Endothelial cell of umbilical vein (primary cell): Measurements from ENCODE around the gene SYNM. TPM values are rescaled to one million over a fixed set of nuclear protein-coding genes. Genes with fewer than 3 reads are reported as not detected.

Experiments
- BruUV-seq: library from RNA; stranded (reverse); fragments of 400-500 nt; replicated peaks from 2 replicates; lab custom pipeline; 2021; lab: Mats Ljungman, UMichigan
- CTCF ChIA-PET: fragments of 300-600, 350-600 bp; sonication (Branson Sonifier 250); formaldehyde crosslinking; loops from one replicate; lab custom pipeline; 2021; ENCODE audit warnings: antibody characterized with exemption, inconsistent platforms; lab: Charles Lee
- POLR2A ChIA-PET: fragments of 300-600, 350-600 bp; sonication (Branson Sonifier 250); formaldehyde crosslinking; loops from one replicate; lab custom pipeline; 2021; ENCODE audit warnings: antibody characterized with exemption, inconsistent platforms; lab: Charles Lee
- DNase-seq: peaks from one replicate; pipeline ENCODE4 v3.0.0-alpha.2; 2011; ENCODE audit warnings: low read depth, low spot score
- FAIRE-seq: peaks from 2 replicates; lab custom pipeline; 2011; peaks lifted over from hg19 to GRCh38; lab: Jason Lieb, UNC
- H2AFZ ChIP-seq: 2 replicates; pipeline ENCODE4 v1.6.0; 2012; ENCODE audit warnings: low read depth, low read length, control low read depth, inconsistent platforms
- H3K27ac ChIP-seq: 2 replicates; pipeline ENCODE4 v1.5.1; 2011; ENCODE audit warnings: low read depth, mild to moderate bottlenecking, control low read depth, low read length, moderate library complexity; ENCODE audit not compliant: insufficient read depth
- H3K27me3 ChIP-seq, 2 experiments: 2 replicates each; pipeline versions ENCODE4 v1.6.0 to v1.6.1; 2011; ENCODE audit warnings: low read length in 2 of 2, mixed read lengths in 1 of 2; ENCODE audit not compliant: control insufficient read depth in 2 of 2, insufficient read depth in 2 of 2
- H3K36me3 ChIP-seq, 2 experiments: 2 replicates in 1 of 2; 3 replicates in 1 of 2; pipeline ENCODE4 v1.5.1; 2011; ENCODE audit warnings: low read length in 2 of 2, mild to moderate bottlenecking in 1 of 2, moderate library complexity in 1 of 2; ENCODE audit not compliant: control insufficient read depth in 2 of 2, insufficient read depth in 2 of 2; ENCODE audit errors: extremely low read depth in 1 of 2
- H3K4me1 ChIP-seq: 3 replicates; pipeline ENCODE4 v1.5.1; 2011; ENCODE audit warnings: mild to moderate bottlenecking, low read length; ENCODE audit not compliant: control insufficient read depth, insufficient read depth; ENCODE audit errors: extremely low read depth
- H3K4me2 ChIP-seq: 2 replicates; pipeline ENCODE4 v1.6.1; 2011; ENCODE audit warnings: low read length, control low read depth, mixed read lengths; ENCODE audit not compliant: insufficient read depth
- H3K4me3 ChIP-seq, 3 experiments: fragments of 200-600 bp in 1 of 3; sonication (generic), shearing (Covaris generic) in 1 of 3; replicated peaks in 1 of 3; 2 replicates each; pipeline ENCODE4 v1.5.1; 2011 to 2016; ENCODE audit warnings: control low read depth in 3 of 3, low read length in 3 of 3, mild to moderate bottlenecking in 2 of 3, inconsistent platforms in 1 of 3, low read depth in 1 of 3, moderate library complexity in 1 of 3; ENCODE audit not compliant: insufficient read depth in 1 of 3
- H3K79me2 ChIP-seq: 2 replicates; pipeline ENCODE4 v1.6.0; 2012; ENCODE audit warnings: low read length, inconsistent platforms; ENCODE audit not compliant: control insufficient read depth, insufficient read depth
- H3K9ac ChIP-seq: replicated peaks from 2 replicates; pipeline ENCODE3; 2011; ENCODE audit warnings: low read length, control low read depth; ENCODE audit not compliant: insufficient read depth; ENCODE audit errors: extremely low read depth
- H3K9me1 ChIP-seq: replicated peaks from 3 replicates; pipeline ENCODE4 v1.6.0; 2011; ENCODE audit warnings: mild to moderate bottlenecking, low read length; ENCODE audit not compliant: control insufficient read depth, insufficient read depth; ENCODE audit errors: extremely low read depth
- H3K9me3 ChIP-seq: replicated peaks from 2 replicates; pipeline ENCODE4 v1.5.1; 2012; ENCODE audit warnings: low read length, inconsistent platforms; ENCODE audit not compliant: control insufficient read depth, insufficient read depth
- H4K20me1 ChIP-seq: replicated peaks from 2 replicates; pipeline ENCODE3; 2011; ENCODE audit warnings: mild to moderate bottlenecking, low read length; ENCODE audit not compliant: control insufficient read depth, insufficient read depth; ENCODE audit errors: extremely low read depth
- CTCF ChIP-seq, 2 donors: IDR thresholded peaks; 1 replicate in 1 of 2; 2 replicates in 1 of 2; pipeline ENCODE4 v1.5.1; 2011; ENCODE audit warnings: low read length in 2 of 2, mild to moderate bottlenecking in 2 of 2, moderate library complexity in 2 of 2, control low read depth in 1 of 2, inconsistent platforms in 1 of 2, low read depth in 1 of 2; ENCODE audit not compliant: insufficient read depth in 1 of 2; ENCODE audit errors: extremely low read depth in 1 of 2
- EZH2 ChIP-seq: IDR thresholded peaks from 2 replicates; pipeline ENCODE4 v1.6.1; 2012; ENCODE audit warnings: borderline replicate concordance, low read depth, mild to moderate bottlenecking, moderate library complexity, low read length, inconsistent platforms; ENCODE audit not compliant: severe bottlenecking
- FOS ChIP-seq: IDR thresholded peaks from 2 replicates; pipeline ENCODE4 v1.6.1; 2011; ENCODE audit warnings: mild to moderate bottlenecking, low read length, moderate library complexity, borderline replicate concordance; ENCODE audit not compliant: insufficient read depth
- GATA2 ChIP-seq: IDR thresholded peaks from 2 replicates; pipeline ENCODE4 v1.7.0; 2011; ENCODE audit warnings: low read depth, mild to moderate bottlenecking, moderate library complexity, mixed read lengths, low read length; ENCODE audit not compliant: insufficient read length, insufficient read depth
- JUN ChIP-seq: IDR thresholded peaks from 2 replicates; pipeline ENCODE4 v1.6.1; 2011; ENCODE audit warnings: borderline replicate concordance, low read depth; ENCODE audit not compliant: insufficient read length, insufficient read depth
- MAX ChIP-seq: IDR thresholded peaks from 2 replicates; pipeline ENCODE4 v1.6.1; 2011; ENCODE audit not compliant: insufficient read depth, insufficient read length
- MYC ChIP-seq: IDR thresholded peaks from one replicate; pipeline ENCODE4 v1.6.1; 2011; ENCODE audit warnings: mild to moderate bottlenecking, low read depth, low read length
- POLR2A ChIP-seq: IDR thresholded peaks from 2 replicates; pipeline ENCODE4 v1.6.1; 2012; ENCODE audit warnings: low read depth, mild to moderate bottlenecking, control low read depth, low read length
- POLR2AphosphoS5 ChIP-seq: IDR thresholded peaks from 2 replicates; pipeline ENCODE4 v1.6.1; 2012; ENCODE audit warnings: low read depth, mild to moderate bottlenecking, control low read depth, low read length, moderate library complexity; ENCODE audit not compliant: insufficient read depth
- dilution Hi-C: fragments of 300-500 bp; cut with MboI; formaldehyde crosslinking; loops from one replicate; pipeline ENCODE4 v1.15.0; 2019; ENCODE audit warnings: low sequenced_read_pairs; ENCODE audit not compliant: extremely low pct_ligation_motif_present
- intact Hi-C: fragments of 100-400 bp; cut with micrococcal nuclease; formaldehyde crosslinking; loops from one replicate; pipeline ENCODE4 v1.10.0; 2022
- polyA plus RNA-seq, 4 experiments: library from polyadenylated mRNA; depleted of rRNA in 3 of 4; stranded (reverse) in 3 of 4; unstranded in 1 of 4; fragments of >200 nt; gene quantifications; 2 replicates each; pipeline versions ENCODE4 v1.2.1 to v1.2.3, GENCODE V29; 2011 to 2012; ENCODE audit warnings: missing spikeins in 1 of 4
- total RNA-seq: library from RNA; stranded (reverse); gene quantifications from 2 replicates; pipeline ENCODE4 v1.2.3, GENCODE V29; 2021

SYNM gene
- total and polyA plus RNA-seq, 2 donors (not counting 3 experiments of a cell fraction or from before 2014, with no cell fraction given) = 3.7 to 10.2 TPM

DNA sequence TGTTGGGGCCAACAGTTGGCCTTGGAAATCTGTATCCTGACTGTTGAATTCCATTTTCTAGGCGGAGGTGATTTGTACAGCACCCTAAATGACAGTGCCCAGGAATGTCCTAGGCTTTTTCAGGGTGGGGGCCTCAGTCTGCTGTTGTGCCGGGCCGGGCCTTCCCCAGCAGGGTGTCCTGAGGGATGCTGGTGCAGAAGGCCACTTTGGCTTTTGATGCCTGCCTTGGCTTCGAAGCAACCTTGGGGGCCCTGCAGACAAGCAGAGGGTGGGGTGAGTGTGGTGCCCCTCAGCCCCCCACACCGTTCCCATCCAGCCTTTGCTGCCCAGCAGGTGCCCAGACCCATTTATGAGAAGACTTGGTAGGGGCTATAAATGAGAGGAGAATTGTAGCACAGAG lies 33.0 kb downstream of the SYNM start:
- no peaks in the 10 kb centered on the region for H3K27me3 ChIP-seq
- CTCF ChIA-PET = no interaction called here
- no peaks in the 10 kb centered on the region for H3K9me3 ChIP-seq
- DNase-seq (no peak), FAIRE-seq (no peak)
- H3K4me1 ChIP-seq = peaks cover 14% of the 10 kb centered on the region
- BruUV-seq = no TSS peak
- H3K9me1 ChIP-seq = no peaks in the 10 kb centered on the region
- H3K79me2 ChIP-seq = no peaks in the 10 kb centered on the region
- no peak overlapping the region for H3K27ac ChIP-seq
- dilution Hi-C loops = no loop called here
- no peak overlapping the region for H3K9ac ChIP-seq
- H3K4me3 ChIP-seq = no peak overlapping the region
- no peaks in the 10 kb centered on the region for H4K20me1 ChIP-seq
- POLR2A ChIA-PET = no interaction called here
- H2AFZ ChIP-seq = no peak overlapping the region
- TF ChIP-seq JUN (no peak), GATA2 (no peak), EZH2 (no peak), FOS (no peak), MYC (no peak), CTCF (IDR thresholded peaks at IDR 0.05; ENCODE audit: extremely low read depth in 1 of 2, insufficient read depth in 1 of 2, low read depth in 1 of 2, low read length in 2 of 2) (no peak), POLR2AphosphoS5 (no peak), MAX (no peak), POLR2A (no peak)
- intact Hi-C loops = no loop called here
- no peak overlapping the region for H3K4me2 ChIP-seq
- peaks cover 0 to 4% of the 10 kb centered on the region in 2 experiments for H3K36me3 ChIP-seq
